GM19455 (cell line): ENCODE results near the gene ANKRD40.

Experiments used
- ATAC-seq: cut with Tn5 transposase; IDR thresholded peaks from one replicate; pipeline ENCODE4 v1.9.1; 2021; ENCODE audit not compliant: unreplicated experiment

Gene ANKRD40

GRCh38 chr17:50672071-50672470 lies 35.6 kb downstream of the ANKRD40 start:
- no peak for ATAC-seq

GRCh38 chr17:50668838-50669581 lies 38.7 kb downstream of the ANKRD40 start:
- ATAC-seq = no peak

- no peak for ATAC-seq
Measured at GRCh38 chr17:50668025-50668837, 39.5 kb downstream of the ANKRD40 start.

- ATAC-seq = no peak
Measured at GRCh38 chr17:50667259-50668024, 40.3 kb downstream of the ANKRD40 start.

- no peak for ATAC-seq
Measured at GRCh38 chr17:50666316-50666715, 41.4 kb downstream of the ANKRD40 start.

- no peak for ATAC-seq
Measured at GRCh38 chr17:50665838-50666237, 41.9 kb downstream of the ANKRD40 start.

GRCh38 chr17:50664788-50665458 lies 42.8 kb downstream of the ANKRD40 start:
- no peak for ATAC-seq

- no peak for ATAC-seq
Measured at GRCh38 chr17:50663812-50664374, 43.8 kb downstream of the ANKRD40 start.

- ATAC-seq = no peak
Measured at GRCh38 chr17:50662632-50663225, 45.0 kb downstream of the ANKRD40 start.

GRCh38 chr17:50661795-50662391 lies 45.8 kb downstream of the ANKRD40 start:
- ATAC-seq = no peak

GRCh38 chr17:50661348-50661747 lies 46.4 kb downstream of the ANKRD40 start:
- no peak for ATAC-seq

GRCh38 chr17:50660887-50661345 lies 46.8 kb downstream of the ANKRD40 start:
- ATAC-seq = no peak

- ATAC-seq = no peak
Measured at GRCh38 chr17:50660042-50660886, 47.5 kb downstream of the ANKRD40 start.

GRCh38 chr17:50659179-50659578 lies 48.5 kb downstream of the ANKRD40 start:
- ATAC-seq = no peak

- ATAC-seq = no peak
Measured at GRCh38 chr17:50658616-50659015, 49.1 kb downstream of the ANKRD40 start.

GRCh38 chr17:50657627-50658026 lies 50.1 kb downstream of the ANKRD40 start:
- ATAC-seq = no peak

- no peak for ATAC-seq
Measured at GRCh38 chr17:50657054-50657453, 50.7 kb downstream of the ANKRD40 start.

- ATAC-seq = no peak
Measured at GRCh38 chr17:50656509-50656908, 51.2 kb downstream of the ANKRD40 start.

- no peak for ATAC-seq
Measured at GRCh38 chr17:50653738-50654137, 54.0 kb downstream of the ANKRD40 start.
